Measurements from ENCODE around the gene OR2B2.

- TF ChIP-seq CTCF (IDR thresholded peaks at IDR 0.05) (no peak), NR3C1 (CRISPR knock-in tag; conservative IDR thresholded peaks at IDR 0.05; ENCODE audit: low read depth) (no peak), ATF3 (CRISPR knock-in tag; conservative IDR thresholded peaks at IDR 0.05) (no peak), USF1 (CRISPR knock-in tag; IDR thresholded peaks at IDR 0.05) (no peak), MAX (CRISPR knock-in tag; IDR thresholded peaks at IDR 0.05) (no peak), USF2 (CRISPR knock-in tag; IDR thresholded peaks at IDR 0.05) (no peak), HMGA2 (CRISPR knock-in tag; IDR thresholded peaks at IDR 0.05) (no peak), RORB (CRISPR knock-in tag; IDR thresholded peaks at IDR 0.05) (no peak), CREM (CRISPR knock-in tag; IDR thresholded peaks at IDR 0.05) (no peak), MYBL2 (CRISPR knock-in tag; IDR thresholded peaks at IDR 0.05) (no peak), PRDM15 (CRISPR knock-in tag; IDR thresholded peaks at IDR 0.05) (no peak), OVOL2 (CRISPR knock-in tag; IDR thresholded peaks at IDR 0.05; ENCODE audit: borderline replicate concordance) (no peak), ESRRA (CRISPR knock-in tag; IDR thresholded peaks at IDR 0.05; ENCODE audit: borderline replicate concordance) (no peak)
Measured at GRCh38 chr6:27868311-27868710, 43.9 kb downstream of the OR2B2 start.

All from WTC11 (cell line).